Chondrocyte (in vitro differentiated cells): Measurements from ENCODE around the gene LONP2. TPM values are rescaled to one million over a fixed set of nuclear protein-coding genes. Genes with fewer than 3 reads are reported as not detected.

Experiments
- DNase-seq: peaks from one replicate; pipeline ENCODE4 v3.0.0; 2021; ENCODE audit warnings: mixed read lengths, low spot score
- H3K27ac Mint-ChIP-seq: one replicate; pipeline ENCODE4 v1.8.0; 2021; ENCODE audit warnings: mild to moderate bottlenecking, moderate library complexity, mixed read lengths; ENCODE audit not compliant: unreplicated experiment
- H3K27me3 Mint-ChIP-seq: 2 replicates; pipeline ENCODE4 v1.8.0; 2021; ENCODE audit warnings: low read depth, mixed read lengths
- H3K36me3 Mint-ChIP-seq: 2 replicates; pipeline ENCODE4 v1.8.0; 2021; ENCODE audit warnings: low read depth, mixed read lengths
- H3K4me1 Mint-ChIP-seq: 2 replicates; pipeline ENCODE4 v1.8.0; 2021; ENCODE audit warnings: low read depth, mild to moderate bottlenecking, mixed read lengths
- H3K4me3 Mint-ChIP-seq: one replicate; pipeline ENCODE4 v1.8.0; 2021; ENCODE audit warnings: mild to moderate bottlenecking, moderate library complexity, mixed read lengths; ENCODE audit not compliant: unreplicated experiment
- H3K9me3 Mint-ChIP-seq: 2 replicates; pipeline ENCODE4 v1.8.0; 2021; ENCODE audit warnings: low read depth, mixed read lengths
- CTCF ChIP-seq: fragments of 200-600 bp; sonication (generic); IDR thresholded peaks from 2 replicates; pipeline ENCODE4 v1.5.0; 2021; ENCODE audit warnings: antibody characterized with exemption, mild to moderate bottlenecking, moderate library complexity
- total RNA-seq: library from RNA; stranded (reverse); gene quantifications from 3 replicates; pipeline ENCODE4 v1.2.1, GENCODE V29; 2021

The LONP2 gene
- total RNA-seq, 1 donor from 2014 or later: 53.1 TPM

- no peaks in the 10 kb centered on the region for H3K9me3 Mint-ChIP-seq
- peaks cover 24% of the 10 kb centered on the region for H3K4me1 Mint-ChIP-seq
- H3K4me3 Mint-ChIP-seq: no peak overlapping the region
- peak overlapping the region; percentile 84 for H3K27ac Mint-ChIP-seq
- H3K36me3 Mint-ChIP-seq: peaks cover 3% of the 10 kb centered on the region
- TF ChIP-seq CTCF: no peak
- H3K27me3 Mint-ChIP-seq: no peaks in the 10 kb centered on the region
- DNase-seq: no peak
These were observed 80.0 kb downstream of the LONP2 start for GRCh38 chr16:48323783-48324775.

- Mint-ChIP-seq H3K9me3 (no peaks in the 10 kb centered on the region), H3K27ac (no peak overlapping the region)
These were observed 82.8 kb downstream of the LONP2 start for GRCh38 chr16:48326915-48327314.

GRCh38 chr16:48329138-48329537 is 85.0 kb downstream of the LONP2 start:
- no peaks in the 10 kb centered on the region for H3K27me3 Mint-ChIP-seq
- H3K36me3 Mint-ChIP-seq: peaks cover 8% of the 10 kb centered on the region
- H3K4me1 Mint-ChIP-seq: peaks cover 25% of the 10 kb centered on the region
- TF ChIP-seq CTCF: no peak
- H3K9me3 Mint-ChIP-seq: no peaks in the 10 kb centered on the region
- no peak for DNase-seq
- H3K27ac Mint-ChIP-seq: no peak overlapping the region
- H3K4me3 Mint-ChIP-seq: no peak overlapping the region

More at GRCh38 chr16:48326915-48327314, 82.8 kb downstream of the LONP2 start:
- Mint-ChIP-seq H3K4me1 (peaks cover 37% of the 10 kb centered on the region), H3K27me3 (no peaks in the 10 kb centered on the region), H3K4me3 (no peak overlapping the region), H3K36me3 (peaks cover 3% of the 10 kb centered on the region)
- DNase-seq: no peak
- TF ChIP-seq CTCF: no peak

- no peaks in the 10 kb centered on the region for H3K9me3 Mint-ChIP-seq
- peaks cover 22% of the 10 kb centered on the region for H3K4me1 Mint-ChIP-seq
- no peak overlapping the region for H3K4me3 Mint-ChIP-seq
- no peaks in the 10 kb centered on the region for H3K27me3 Mint-ChIP-seq
- H3K27ac Mint-ChIP-seq: no peak overlapping the region
- no peak for DNase-seq
- H3K36me3 Mint-ChIP-seq: peaks cover 14% of the 10 kb centered on the region
- TF ChIP-seq CTCF: no peak
These were observed 86.2 kb downstream of the LONP2 start for GRCh38 chr16:48330189-48330840.

GRCh38 chr16:48330841-48331192 is 86.7 kb downstream of the LONP2 start:
- Mint-ChIP-seq H3K36me3 (peaks cover 16% of the 10 kb centered on the region), H3K27me3 (no peaks in the 10 kb centered on the region), H3K27ac (no peak overlapping the region), H3K4me1 (peaks cover 26% of the 10 kb centered on the region), H3K9me3 (no peaks in the 10 kb centered on the region), H3K4me3 (no peak overlapping the region)
- no peak for TF ChIP-seq CTCF
- DNase-seq: no peak
